Uterus (tissue), 2 donors: ENCODE measurements around the gene USP15.

Experiments
- POLR2A ChIP-seq, 2 donors: fragments of 450-650 bp; IDR thresholded peaks; one replicate each; pipeline ENCODE4 v1.6.1; 2016; ENCODE audit warnings: antibody characterized with exemption in 2 of 2, mild to moderate bottlenecking in 1 of 2, moderate library complexity in 1 of 2
- TF ChIP-seq, protein P1 (sequence below), 4 experiments: fragments of 200-600 bp in 2 of 4; fragments of 450-650 bp in 2 of 4; sonication (generic) in 2 of 4; IDR thresholded peaks; one replicate each; pipeline ENCODE4 v1.5.1; 2016 to 2019; ENCODE audit warnings: antibody characterized with exemption in 4 of 4, mild to moderate bottlenecking in 2 of 4, moderate library complexity in 1 of 4

DNA sequence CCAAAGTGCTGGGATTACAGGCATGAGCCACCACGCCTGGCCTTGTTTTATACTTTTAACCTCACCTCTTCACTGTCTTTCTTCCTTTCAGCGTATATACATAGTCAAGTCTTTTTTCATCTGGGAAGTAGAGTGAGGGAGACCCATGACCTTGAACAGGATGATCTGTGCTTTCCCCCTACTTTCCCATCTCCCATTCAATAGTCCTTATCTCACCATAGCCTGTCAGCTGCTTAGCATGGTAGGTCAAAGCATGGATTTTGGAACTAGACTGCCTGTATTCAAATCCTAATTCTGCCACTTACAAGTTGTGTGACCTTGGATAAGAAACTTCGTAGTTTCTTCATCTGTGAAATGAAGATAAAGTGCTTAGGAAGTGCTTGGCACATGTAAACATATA lies 110.0 kb downstream of the USP15 start:
- TF ChIP-seq, protein P1, sequence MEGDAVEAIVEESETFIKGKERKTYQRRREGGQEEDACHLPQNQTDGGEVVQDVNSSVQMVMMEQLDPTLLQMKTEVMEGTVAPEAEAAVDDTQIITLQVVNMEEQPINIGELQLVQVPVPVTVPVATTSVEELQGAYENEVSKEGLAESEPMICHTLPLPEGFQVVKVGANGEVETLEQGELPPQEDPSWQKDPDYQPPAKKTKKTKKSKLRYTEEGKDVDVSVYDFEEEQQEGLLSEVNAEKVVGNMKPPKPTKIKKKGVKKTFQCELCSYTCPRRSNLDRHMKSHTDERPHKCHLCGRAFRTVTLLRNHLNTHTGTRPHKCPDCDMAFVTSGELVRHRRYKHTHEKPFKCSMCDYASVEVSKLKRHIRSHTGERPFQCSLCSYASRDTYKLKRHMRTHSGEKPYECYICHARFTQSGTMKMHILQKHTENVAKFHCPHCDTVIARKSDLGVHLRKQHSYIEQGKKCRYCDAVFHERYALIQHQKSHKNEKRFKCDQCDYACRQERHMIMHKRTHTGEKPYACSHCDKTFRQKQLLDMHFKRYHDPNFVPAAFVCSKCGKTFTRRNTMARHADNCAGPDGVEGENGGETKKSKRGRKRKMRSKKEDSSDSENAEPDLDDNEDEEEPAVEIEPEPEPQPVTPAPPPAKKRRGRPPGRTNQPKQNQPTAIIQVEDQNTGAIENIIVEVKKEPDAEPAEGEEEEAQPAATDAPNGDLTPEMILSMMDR (IDR thresholded peaks at IDR 0.05) = no peak
- no peak for TF ChIP-seq POLR2A (IDR thresholded peaks at IDR 0.05)
